ENCODE measurements around the gene HMX2. TPM values are rescaled to one million over a fixed set of nuclear protein-coding genes. Genes with fewer than 3 reads are reported as not detected.
A peak's percentile ranks its signal among the peaks of the same experiment; 100 is the strongest.

HMX2 gene
- total RNA-seq, 2 donors from 2014 or later, result not detected

GRCh38 chr10:123142701-123143161 lies 5.2 kb upstream of the HMX2 start:
- DNase-seq (ENCODE audit: low spot score) (no peak), ATAC-seq (no peak)
- H3K36me3 Mint-ChIP-seq, result no peaks in the 10 kb centered on the region
- H3K27me3 Mint-ChIP-seq, result peaks cover 60 to 75% of the 10 kb centered on the region in 2 donors
- H3K4me1 Mint-ChIP-seq (ENCODE audit: low read depth in 2 of 2), result peaks cover 29 to 33% of the 10 kb centered on the region in 2 donors
- no peak overlapping the region for H3K4me3 Mint-ChIP-seq
- H3K27ac Mint-ChIP-seq, result no peak overlapping the region
- no peaks in the 10 kb centered on the region for H3K9me3 Mint-ChIP-seq

GRCh38 chr10:123143162-123143824 lies 4.6 kb upstream of the HMX2 start:
- peaks cover 59 to 72% of the 10 kb centered on the region in 2 donors for H3K27me3 Mint-ChIP-seq
- no peak overlapping the region for H3K27ac Mint-ChIP-seq
- H3K36me3 Mint-ChIP-seq, result no peaks in the 10 kb centered on the region
- DNase-seq (ENCODE audit: low spot score), result no peak
- H3K4me3 Mint-ChIP-seq, result no peak overlapping the region
- ATAC-seq, result no peak
- peaks cover 29 to 33% of the 10 kb centered on the region in 2 donors for H3K4me1 Mint-ChIP-seq (ENCODE audit: low read depth in 2 of 2)
- H3K9me3 Mint-ChIP-seq, result no peaks in the 10 kb centered on the region

- Mint-ChIP-seq H3K36me3 (peaks cover 1% of the 10 kb centered on the region), H3K9me3 (no peaks in the 10 kb centered on the region), H3K4me3 (no peak overlapping the region), H3K4me1 (ENCODE audit: low read depth in 2 of 2) (peaks cover 31 to 34% of the 10 kb centered on the region in 2 donors), H3K27ac (no peak overlapping the region), H3K27me3 (peaks cover 56 to 70% of the 10 kb centered on the region in 2 donors)
- no peak for ATAC-seq
- no peak for DNase-seq (ENCODE audit: low spot score)
Observed at GRCh38 chr10:123143825-123144168, 4.1 kb upstream of the HMX2 start.

- DNase-seq (ENCODE audit: low spot score), result no peak
- Mint-ChIP-seq H3K4me3 (no peak overlapping the region), H3K9me3 (no peaks in the 10 kb centered on the region), H3K27me3 (peaks cover 50 to 66% of the 10 kb centered on the region in 2 donors), H3K36me3 (peaks cover 5% of the 10 kb centered on the region), H3K27ac (peak overlapping the region in 1 of 2 donors; percentile 31), H3K4me1 (ENCODE audit: low read depth in 2 of 2) (peaks cover 28 to 31% of the 10 kb centered on the region in 2 donors)
- no peak for ATAC-seq
Observed at GRCh38 chr10:123144697-123145541, 3.0 kb upstream of the HMX2 start.

- Mint-ChIP-seq H3K27me3 (peaks cover 45 to 61% of the 10 kb centered on the region in 2 donors), H3K4me3 (no peak overlapping the region), H3K36me3 (peaks cover 5% of the 10 kb centered on the region), H3K27ac (peak overlapping the region in 1 of 2 donors; percentile 31), H3K9me3 (no peaks in the 10 kb centered on the region), H3K4me1 (ENCODE audit: low read depth in 2 of 2) (peaks cover 28 to 33% of the 10 kb centered on the region in 2 donors)
- DNase-seq (ENCODE audit: low spot score) (no peak), ATAC-seq (no peak)
Observed at GRCh38 chr10:123145542-123146012, 2.4 kb upstream of the HMX2 start.

- peak overlapping the region; percentile 5 for H3K4me3 Mint-ChIP-seq
- DNase-seq (ENCODE audit: low spot score) (no peak), ATAC-seq (no peak)
- H3K27me3 Mint-ChIP-seq, result peaks cover 44 to 57% of the 10 kb centered on the region in 2 donors
- H3K4me1 Mint-ChIP-seq (ENCODE audit: low read depth in 2 of 2), result peaks cover 28 to 33% of the 10 kb centered on the region in 2 donors
- H3K9me3 Mint-ChIP-seq, result no peaks in the 10 kb centered on the region
- peaks cover 5% of the 10 kb centered on the region for H3K36me3 Mint-ChIP-seq
- H3K27ac Mint-ChIP-seq, result peak overlapping the region in 1 of 2 donors; percentile 41
Observed at GRCh38 chr10:123146013-123146893, 1.7 kb upstream of the HMX2 start.

- no peaks in the 10 kb centered on the region for H3K9me3 Mint-ChIP-seq
- DNase-seq (ENCODE audit: low spot score) (no peak), ATAC-seq (no peak)
- peaks cover 5% of the 10 kb centered on the region for H3K36me3 Mint-ChIP-seq
- peaks cover 40 to 49% of the 10 kb centered on the region in 2 donors for H3K27me3 Mint-ChIP-seq
- peaks cover 21 to 28% of the 10 kb centered on the region in 2 donors for H3K4me1 Mint-ChIP-seq (ENCODE audit: low read depth in 2 of 2)
- H3K4me3 Mint-ChIP-seq, result peak overlapping the region; percentile 5
- H3K27ac Mint-ChIP-seq, result peak overlapping the region in 1 of 2 donors; percentile 41
Observed at GRCh38 chr10:123146894-123147634, 872 bp upstream of the HMX2 start.

GRCh38 chr10:123148414-123149161 lies 652 bp downstream of the HMX2 start:
- Mint-ChIP-seq H3K4me3 (peak overlapping the region; percentile 57), H3K36me3 (peaks cover 5% of the 10 kb centered on the region), H3K4me1 (ENCODE audit: low read depth in 2 of 2) (peaks cover 25% of the 10 kb centered on the region in 2 donors), H3K27ac (no peak overlapping the region), H3K9me3 (no peaks in the 10 kb centered on the region), H3K27me3 (peaks cover 37 to 50% of the 10 kb centered on the region in 2 donors)
- ATAC-seq, result peak in 1 of 2 donors; percentile 2
- no peak for DNase-seq (ENCODE audit: low spot score)

GRCh38 chr10:123149162-123149567 lies 1.2 kb downstream of the HMX2 start:
- no peak for ATAC-seq
- Mint-ChIP-seq H3K9me3 (no peaks in the 10 kb centered on the region), H3K4me3 (peak overlapping the region; percentile 57), H3K27me3 (peaks cover 37 to 45% of the 10 kb centered on the region in 2 donors), H3K27ac (no peak overlapping the region), H3K4me1 (ENCODE audit: low read depth in 2 of 2) (peaks cover 31% of the 10 kb centered on the region in 2 donors), H3K36me3 (peaks cover 5% of the 10 kb centered on the region)
- no peak for DNase-seq (ENCODE audit: low spot score)

- Mint-ChIP-seq H3K9me3 (no peaks in the 10 kb centered on the region), H3K27ac (no peak overlapping the region), H3K4me1 (ENCODE audit: low read depth in 2 of 2) (peaks cover 31 to 32% of the 10 kb centered on the region in 2 donors), H3K27me3 (peaks cover 32 to 39% of the 10 kb centered on the region in 2 donors), H3K4me3 (peak overlapping the region; percentile 57), H3K36me3 (peaks cover 5% of the 10 kb centered on the region)
- no peak for DNase-seq (ENCODE audit: low spot score)
- no peak for ATAC-seq
Observed at GRCh38 chr10:123149568-123150270, 1.8 kb downstream of the HMX2 start.

- DNase-seq (ENCODE audit: low spot score) (no peak), ATAC-seq (no peak)
- Mint-ChIP-seq H3K4me3 (peak overlapping the region; percentile 47), H3K4me1 (ENCODE audit: low read depth in 2 of 2) (peaks cover 29 to 30% of the 10 kb centered on the region in 2 donors), H3K27ac (no peak overlapping the region), H3K27me3 (peaks cover 26 to 32% of the 10 kb centered on the region in 2 donors), H3K36me3 (peaks cover 9% of the 10 kb centered on the region), H3K9me3 (no peaks in the 10 kb centered on the region)
Observed at GRCh38 chr10:123150271-123150985, 2.5 kb downstream of the HMX2 start.

Data from natural killer cell treated with Interleukin-12 subunit alpha and Interleukin-12 subunit beta and Interleukin-15 and Interleukin-18, amount 100 ng/mL, for 72 hours (primary cell).